MCF 10A (cell line): ENCODE data around the gene SUCLG2. TPM values are rescaled to one million over a fixed set of nuclear protein-coding genes. Genes with fewer than 3 reads are reported as not detected.

Source experiments
- BruUV-seq: library from RNA; stranded (reverse); fragments of 400-500 nt; replicated peaks from 2 replicates; lab custom pipeline; 2021; lab: Mats Ljungman, UMichigan
- CTCF ChIA-PET: fragments of 300-600 bp; sonication (Branson Sonifier 250); formaldehyde crosslinking; extraction: SDS; loops from one replicate; lab custom pipeline; 2021; ENCODE audit warnings: antibody characterized with exemption, inconsistent platforms; lab: Yijun Ruan, JAX
- POLR2A ChIA-PET: fragments of 300-600, 350-650 bp; sonication (Branson Sonifier 250); formaldehyde crosslinking; extraction: SDS; loops from one replicate; lab custom pipeline; 2020; ENCODE audit warnings: antibody characterized with exemption, inconsistent platforms; lab: Yijun Ruan, JAX
- DNase-seq: peaks from one replicate; pipeline ENCODE4 v3.0.0-alpha.2; 2018; ENCODE audit not compliant: unreplicated experiment
- H3K27ac Mint-ChIP-seq: one replicate; pipeline ENCODE4 v1.8.0; 2022; ENCODE audit warnings: mild to moderate bottlenecking, low read depth, mixed read lengths; ENCODE audit not compliant: unreplicated experiment
- H3K27me3 Mint-ChIP-seq: one replicate; pipeline ENCODE4 v1.8.0; 2022; ENCODE audit warnings: mixed read lengths; ENCODE audit not compliant: insufficient read depth, unreplicated experiment
- H3K36me3 Mint-ChIP-seq: one replicate; pipeline ENCODE4 v1.8.0; 2022; ENCODE audit warnings: mild to moderate bottlenecking, moderate library complexity, mixed read lengths; ENCODE audit not compliant: insufficient read depth, unreplicated experiment
- H3K4me1 Mint-ChIP-seq: one replicate; pipeline ENCODE4 v1.8.0; 2022; ENCODE audit warnings: mixed read lengths; ENCODE audit not compliant: insufficient read depth, unreplicated experiment
- H3K4me3 Mint-ChIP-seq: one replicate; pipeline ENCODE4 v1.8.0; 2022; ENCODE audit warnings: mild to moderate bottlenecking, moderate library complexity, mixed read lengths; ENCODE audit not compliant: unreplicated experiment
- H3K9me3 Mint-ChIP-seq: one replicate; pipeline ENCODE4 v1.8.0; 2022; ENCODE audit warnings: mixed read lengths; ENCODE audit not compliant: unreplicated experiment
- CTCF ChIP-seq: fragments of 200-600 bp; IDR thresholded peaks from one replicate; pipeline ENCODE4 v1.8.0; 2022; ENCODE audit warnings: antibody characterized with exemption, mild to moderate bottlenecking; ENCODE audit not compliant: unreplicated experiment
- intact Hi-C: fragments of 100-400 bp; cut with micrococcal nuclease; formaldehyde crosslinking; loops from 2 replicates; pipeline ENCODE4 v1.14.1; 2022
- total RNA-seq: library from RNA; stranded (reverse); gene quantifications from 2 replicates; pipeline ENCODE4 v1.2.3, GENCODE V29; 2022

The SUCLG2 gene
- total RNA-seq, 1 experiment from 2014 or later, result 55.6 TPM

- no peak for DNase-seq
- POLR2A ChIA-PET, result no interaction called here
- CTCF ChIA-PET, result no interaction called here
Measured at GRCh38 chr3:67489816-67490215, 164.6 kb downstream of the SUCLG2 start.

GRCh38 chr3:67487564-67488114, 166.8 kb downstream of the SUCLG2 start:
- Mint-ChIP-seq H3K27me3 (no peaks in the 10 kb centered on the region), H3K9me3 (no peaks in the 10 kb centered on the region), H3K27ac (no peak overlapping the region), H3K4me3 (no peak overlapping the region), H3K4me1 (no peaks in the 10 kb centered on the region), H3K36me3 (peaks cover 23% of the 10 kb centered on the region)
- BruUV-seq, result no TSS peak
- no peak for DNase-seq
- CTCF ChIA-PET, result no interaction called here
- TF ChIP-seq CTCF, result no peak
- intact Hi-C loops, result no loop called here
- POLR2A ChIA-PET, result no interaction called here

More at GRCh38 chr3:67489816-67490215, 164.6 kb downstream of the SUCLG2 start:
- H3K4me3 Mint-ChIP-seq, result no peak overlapping the region
- no TSS peak for BruUV-seq
- H3K27ac Mint-ChIP-seq, result no peak overlapping the region
- H3K36me3 Mint-ChIP-seq, result peaks cover 32% of the 10 kb centered on the region
- intact Hi-C loops, result no loop called here
- no peak for TF ChIP-seq CTCF
- H3K9me3 Mint-ChIP-seq, result no peaks in the 10 kb centered on the region
- H3K4me1 Mint-ChIP-seq, result no peaks in the 10 kb centered on the region
- H3K27me3 Mint-ChIP-seq, result no peaks in the 10 kb centered on the region

GRCh38 chr3:67486883-67487282, 167.5 kb downstream of the SUCLG2 start:
- Mint-ChIP-seq H3K27ac (no peak overlapping the region), H3K4me3 (no peak overlapping the region), H3K9me3 (no peaks in the 10 kb centered on the region), H3K36me3 (peaks cover 24% of the 10 kb centered on the region), H3K4me1 (no peaks in the 10 kb centered on the region), H3K27me3 (no peaks in the 10 kb centered on the region)
- BruUV-seq, result no TSS peak
- POLR2A ChIA-PET, result no interaction called here
- intact Hi-C loops, result no loop called here
- no peak for TF ChIP-seq CTCF
- CTCF ChIA-PET, result no interaction called here
- DNase-seq, result no peak

- no peak overlapping the region for H3K4me3 Mint-ChIP-seq
- H3K36me3 Mint-ChIP-seq, result peaks cover 16% of the 10 kb centered on the region
- POLR2A ChIA-PET, result no interaction called here
Measured at GRCh38 chr3:67484085-67484484, 170.3 kb downstream of the SUCLG2 start.

More at GRCh38 chr3:67484085-67484484, 170.3 kb downstream of the SUCLG2 start:
- Mint-ChIP-seq H3K4me1 (no peaks in the 10 kb centered on the region), H3K27ac (no peak overlapping the region), H3K27me3 (no peaks in the 10 kb centered on the region), H3K9me3 (no peaks in the 10 kb centered on the region)
- TF ChIP-seq CTCF, result no peak
- BruUV-seq, result no TSS peak
- DNase-seq, result no peak
- intact Hi-C loops, result no loop called here
- CTCF ChIA-PET, result no interaction called here
